KMS-11 (cell line): ENCODE measurements around the gene EPHB1.

Experiments used
- H2AFZ ChIP-seq: fragments of 200-600 bp; sonication (generic); 2 replicates; pipeline ENCODE4 v1.6.1; 2016; ENCODE audit warnings: antibody characterized with exemption, mixed run types, low read depth
- H3K27ac ChIP-seq: fragments of 200-600 bp; sonication (generic); 2 replicates; pipeline ENCODE4 v1.6.1; 2016; ENCODE audit warnings: mild to moderate bottlenecking, mixed run types
- H3K27me3 ChIP-seq: fragments of 200-600 bp; sonication (generic); 2 replicates; pipeline ENCODE4 v1.6.1; 2017; ENCODE audit warnings: mild to moderate bottlenecking, low read depth, mixed run types, moderate library complexity; ENCODE audit not compliant: insufficient read depth
- H3K36me3 ChIP-seq: fragments of 200-600 bp; sonication (generic); 2 replicates; pipeline ENCODE4 v1.6.1; 2017; ENCODE audit warnings: mild to moderate bottlenecking, mixed run types; ENCODE audit not compliant: insufficient read depth
- H3K4me1 ChIP-seq: fragments of 200-600 bp; sonication (generic); 2 replicates; pipeline ENCODE4 v1.6.1; 2016; ENCODE audit warnings: mild to moderate bottlenecking, low read depth, mixed run types; ENCODE audit not compliant: poor library complexity, severe bottlenecking
- H3K4me2 ChIP-seq: fragments of 200-600 bp; sonication (generic); 2 replicates; pipeline ENCODE4 v1.7.0; 2016; ENCODE audit warnings: mild to moderate bottlenecking, mixed run types
- H3K4me3 ChIP-seq: fragments of 200-600 bp; sonication (generic); IDR thresholded peaks from 2 replicates; pipeline ENCODE4 v1.6.1; 2017; ENCODE audit warnings: low read depth, low read length, mixed read lengths; ENCODE audit not compliant: insufficient read depth
- H3K79me2 ChIP-seq: fragments of 200-600 bp; sonication (generic); 2 replicates; pipeline ENCODE4 v1.6.1; 2016; ENCODE audit warnings: low read depth, mixed run types; ENCODE audit not compliant: insufficient read depth
- H3K9ac ChIP-seq: fragments of 200-600 bp; sonication (generic); 2 replicates; pipeline ENCODE4 v1.6.1; 2016; ENCODE audit warnings: mild to moderate bottlenecking, mixed run types
- H4K20me1 ChIP-seq: fragments of 200-600 bp; sonication (generic); 2 replicates; pipeline ENCODE4 v1.6.1; 2016; ENCODE audit warnings: mild to moderate bottlenecking, mixed run types; ENCODE audit not compliant: insufficient read depth
- CTCF ChIP-seq: fragments of 200-600 bp; sonication (generic); conservative IDR thresholded peaks from 2 replicates; pipeline ENCODE4 v1.6.1; 2017; ENCODE audit warnings: low read depth, mild to moderate bottlenecking, antibody characterized with exemption, low read length, moderate library complexity, mixed read lengths

The EPHB1 gene

GRCh38 chr3:135133905-135134683, 339.0 kb downstream of the EPHB1 start:
- Histone ChIP-seq H3K4me1 (no peaks in the 10 kb centered on the region), H3K9ac (no peak overlapping the region), H4K20me1 (no peaks in the 10 kb centered on the region), H3K4me2 (no peak overlapping the region), H3K27me3 (no peaks in the 10 kb centered on the region), H3K27ac (no peak overlapping the region), H3K4me3 (no peak overlapping the region), H3K79me2 (no peaks in the 10 kb centered on the region), H3K36me3 (no peaks in the 10 kb centered on the region), H2AFZ (no peak overlapping the region)
- TF ChIP-seq CTCF: no peak

GRCh38 chr3:135134684-135135075, 339.6 kb downstream of the EPHB1 start:
- Histone ChIP-seq H3K27me3 (no peaks in the 10 kb centered on the region), H3K4me2 (no peak overlapping the region), H3K9ac (no peak overlapping the region), H3K27ac (no peak overlapping the region), H3K79me2 (no peaks in the 10 kb centered on the region), H3K36me3 (no peaks in the 10 kb centered on the region), H2AFZ (no peak overlapping the region), H3K4me1 (no peaks in the 10 kb centered on the region), H4K20me1 (no peaks in the 10 kb centered on the region), H3K4me3 (no peak overlapping the region)
- TF ChIP-seq CTCF: no peak

GRCh38 chr3:135135445-135135844, 340.4 kb downstream of the EPHB1 start:
- no peaks in the 10 kb centered on the region for H3K4me1 ChIP-seq
- H3K36me3 ChIP-seq: no peaks in the 10 kb centered on the region
- H4K20me1 ChIP-seq: no peaks in the 10 kb centered on the region
- H3K4me3 ChIP-seq: no peak overlapping the region
- no peak overlapping the region for H3K4me2 ChIP-seq
- H3K27me3 ChIP-seq: no peaks in the 10 kb centered on the region
- no peaks in the 10 kb centered on the region for H3K79me2 ChIP-seq
- no peak overlapping the region for H2AFZ ChIP-seq
- no peak for TF ChIP-seq CTCF
- no peak overlapping the region for H3K27ac ChIP-seq
- no peak overlapping the region for H3K9ac ChIP-seq

GRCh38 chr3:135136361-135137100, 341.5 kb downstream of the EPHB1 start:
- Histone ChIP-seq H3K36me3 (no peaks in the 10 kb centered on the region), H3K9ac (no peak overlapping the region), H4K20me1 (no peaks in the 10 kb centered on the region), H3K4me3 (no peak overlapping the region), H2AFZ (no peak overlapping the region), H3K4me2 (no peak overlapping the region), H3K27ac (no peak overlapping the region), H3K4me1 (no peaks in the 10 kb centered on the region), H3K79me2 (no peaks in the 10 kb centered on the region), H3K27me3 (no peaks in the 10 kb centered on the region)
- TF ChIP-seq CTCF: no peak
